CD4-positive, alpha-beta T cell (primary cell): ENCODE measurements around the gene CHMP2B. TPM values are rescaled to one million over a fixed set of nuclear protein-coding genes. Genes with fewer than 3 reads are reported as not detected.
"Not testable (repeated sequence)": the region's sequence is repeated elsewhere in the genome, so short reads cannot be mapped to it uniquely, and the experiment has no call there.

Experiments used
- ATAC-seq: fragments of 200-7000 bp; cut with Tn5 transposase; one replicate; pipeline ENCODE4 v1.10.0; 2022; ENCODE audit warnings: mild to moderate bottlenecking; ENCODE audit not compliant: poor library complexity
- CTCF ChIA-PET: fragments of 350-600 bp; sonication (Branson Sonifier 250); formaldehyde crosslinking; loops from one replicate; lab custom pipeline; 2021; ENCODE audit warnings: antibody characterized with exemption, inconsistent platforms; lab: Charles Lee
- POLR2A ChIA-PET: fragments of 350-600 bp; sonication (Branson Sonifier 250); formaldehyde crosslinking; loops from one replicate; lab custom pipeline; 2021; ENCODE audit warnings: antibody characterized with exemption, inconsistent platforms; lab: Charles Lee
- DNase-seq, 14 experiments: peaks; one replicate each; pipeline ENCODE4 v3.0.0-alpha.2; 2013 to 2020; ENCODE audit warnings: mixed read lengths in 2 of 14
- H3K27ac ChIP-seq, 2 donors: one replicate each; pipeline versions ENCODE4 v1.5.1 to v1.7.0; 2013; ENCODE audit warnings: low read length in 2 of 2, low read depth in 1 of 2, mild to moderate bottlenecking in 1 of 2
- H3K27me3 ChIP-seq, 2 experiments: 1 replicate in 1 of 2; 2 replicates in 1 of 2; pipeline versions ENCODE4 v1.6.1 to v1.7.0; 2013; ENCODE audit warnings: low read length in 2 of 2, control low read depth in 1 of 2, mild to moderate bottlenecking in 1 of 2, moderate library complexity in 1 of 2; ENCODE audit not compliant: insufficient read depth in 2 of 2, control insufficient read depth in 1 of 2
- H3K36me3 ChIP-seq: one replicate; pipeline ENCODE4 v1.6.1; 2013; ENCODE audit warnings: low read length, control low read depth; ENCODE audit not compliant: insufficient read depth
- H3K4me1 ChIP-seq: one replicate; pipeline ENCODE4 v1.6.1; 2013; ENCODE audit warnings: low read length, control low read depth; ENCODE audit not compliant: insufficient read depth
- H3K4me3 ChIP-seq: one replicate; pipeline ENCODE4 v1.5.1; 2013; ENCODE audit warnings: mild to moderate bottlenecking, low read length, moderate library complexity
- H3K9me3 ChIP-seq, 2 experiments: 1 replicate in 1 of 2; 2 replicates in 1 of 2; pipeline versions ENCODE4 v1.6.1 to v1.7.0; 2013; ENCODE audit warnings: low read length in 2 of 2, mild to moderate bottlenecking in 2 of 2, control low read depth in 1 of 2, moderate library complexity in 1 of 2; ENCODE audit not compliant: control insufficient read depth in 1 of 2, insufficient read depth in 1 of 2
- H3K27ac Mint-ChIP-seq: one replicate; pipeline ENCODE4 v1.8.0; 2020; ENCODE audit warnings: mixed read lengths
- H3K27me3 Mint-ChIP-seq: one replicate; pipeline ENCODE4 v1.8.0; 2021; ENCODE audit warnings: mixed read lengths
- H3K36me3 Mint-ChIP-seq: one replicate; pipeline ENCODE4 v1.8.0; 2021; ENCODE audit warnings: low read depth, mixed read lengths
- H3K4me1 Mint-ChIP-seq: one replicate; pipeline ENCODE4 v1.8.0; 2021; ENCODE audit warnings: low read depth, mixed read lengths
- H3K4me3 Mint-ChIP-seq: one replicate; pipeline ENCODE4 v1.8.0; 2020; ENCODE audit warnings: mild to moderate bottlenecking, mixed read lengths
- H3K9me3 Mint-ChIP-seq: one replicate; pipeline ENCODE4 v1.8.0; 2020; ENCODE audit warnings: mixed read lengths
- intact Hi-C, 2 experiments: fragments of 100-400 bp; cut with DNase I in 1 of 2; cut with micrococcal nuclease in 1 of 2; formaldehyde crosslinking; loops; one replicate each; pipeline versions ENCODE4 v1.15.1 to v1.9.0; 2023 to 2025; cut with DNase I, micrococcal nuclease
- microRNA-seq: library from miRNA; unstranded; fragments of <30 nt; microRNA quantifications from one replicate; pipeline ENCODE4 v1.2.0, GENCODE V29; 2021; ENCODE audit warnings: borderline microRNAs expressed, borderline replicate concordance
- total RNA-seq, 174 experiments: library from RNA in 2 of 174; stranded (reverse) in 2 of 174; gene quantifications; one replicate each; pipeline ENCODE4 v1.2.3 and lab custom pipeline; 2021 to 2026
- TF ChIP-seq, protein P1 (sequence below): fragments of 200-600 bp; IDR thresholded peaks from one replicate; pipeline ENCODE4 v1.8.0; 2022; ENCODE audit warnings: antibody characterized with exemption, mild to moderate bottlenecking

Gene CHMP2B
- total RNA-seq, 2 experiments from 2014 or later, result 24.7 to 31.5 TPM

DNA sequence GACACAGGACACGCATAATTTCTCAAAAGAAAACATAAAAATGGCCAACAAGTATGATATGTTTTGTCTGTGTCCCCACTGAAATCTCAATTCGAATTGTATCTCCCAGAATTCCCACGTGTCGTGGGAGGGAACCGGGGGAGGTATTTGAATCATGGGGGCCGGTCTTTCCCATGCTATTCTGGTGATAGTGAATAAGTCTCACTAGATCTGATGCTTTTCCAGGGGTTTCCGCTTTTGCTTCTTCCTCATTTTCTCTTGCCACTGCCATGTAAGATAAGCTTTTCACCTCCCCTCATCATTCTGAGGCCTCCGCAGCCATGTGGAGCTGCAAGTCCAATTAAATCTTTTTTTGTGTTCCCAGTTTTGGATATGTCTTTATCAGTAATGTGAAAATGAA is 61.3 kb downstream of the CHMP2B start:
- no peak overlapping the region for H3K4me3 Mint-ChIP-seq
- H3K9me3 ChIP-seq, result no peaks in the 10 kb centered on the region
- H3K27me3 Mint-ChIP-seq, result no peaks in the 10 kb centered on the region
- POLR2A ChIA-PET, result no interaction called here
- no peaks in the 10 kb centered on the region for H3K4me1 ChIP-seq
- H3K9me3 Mint-ChIP-seq, result no peaks in the 10 kb centered on the region
- TF ChIP-seq, protein P1, sequence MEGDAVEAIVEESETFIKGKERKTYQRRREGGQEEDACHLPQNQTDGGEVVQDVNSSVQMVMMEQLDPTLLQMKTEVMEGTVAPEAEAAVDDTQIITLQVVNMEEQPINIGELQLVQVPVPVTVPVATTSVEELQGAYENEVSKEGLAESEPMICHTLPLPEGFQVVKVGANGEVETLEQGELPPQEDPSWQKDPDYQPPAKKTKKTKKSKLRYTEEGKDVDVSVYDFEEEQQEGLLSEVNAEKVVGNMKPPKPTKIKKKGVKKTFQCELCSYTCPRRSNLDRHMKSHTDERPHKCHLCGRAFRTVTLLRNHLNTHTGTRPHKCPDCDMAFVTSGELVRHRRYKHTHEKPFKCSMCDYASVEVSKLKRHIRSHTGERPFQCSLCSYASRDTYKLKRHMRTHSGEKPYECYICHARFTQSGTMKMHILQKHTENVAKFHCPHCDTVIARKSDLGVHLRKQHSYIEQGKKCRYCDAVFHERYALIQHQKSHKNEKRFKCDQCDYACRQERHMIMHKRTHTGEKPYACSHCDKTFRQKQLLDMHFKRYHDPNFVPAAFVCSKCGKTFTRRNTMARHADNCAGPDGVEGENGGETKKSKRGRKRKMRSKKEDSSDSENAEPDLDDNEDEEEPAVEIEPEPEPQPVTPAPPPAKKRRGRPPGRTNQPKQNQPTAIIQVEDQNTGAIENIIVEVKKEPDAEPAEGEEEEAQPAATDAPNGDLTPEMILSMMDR, result no peak
- no peaks in the 10 kb centered on the region for H3K27me3 ChIP-seq
- ATAC-seq (no peak), DNase-seq (no peak)
- H3K27ac ChIP-seq, result no peak overlapping the region
- H3K27ac Mint-ChIP-seq, result no peak overlapping the region
- H3K36me3 Mint-ChIP-seq, result no peaks in the 10 kb centered on the region
- no peaks in the 10 kb centered on the region for H3K4me1 Mint-ChIP-seq
- H3K36me3 ChIP-seq, result no peaks in the 10 kb centered on the region
- CTCF ChIA-PET, result no interaction called here
- no peak overlapping the region for H3K4me3 ChIP-seq
- intact Hi-C loops, result no loop called here

DNA sequence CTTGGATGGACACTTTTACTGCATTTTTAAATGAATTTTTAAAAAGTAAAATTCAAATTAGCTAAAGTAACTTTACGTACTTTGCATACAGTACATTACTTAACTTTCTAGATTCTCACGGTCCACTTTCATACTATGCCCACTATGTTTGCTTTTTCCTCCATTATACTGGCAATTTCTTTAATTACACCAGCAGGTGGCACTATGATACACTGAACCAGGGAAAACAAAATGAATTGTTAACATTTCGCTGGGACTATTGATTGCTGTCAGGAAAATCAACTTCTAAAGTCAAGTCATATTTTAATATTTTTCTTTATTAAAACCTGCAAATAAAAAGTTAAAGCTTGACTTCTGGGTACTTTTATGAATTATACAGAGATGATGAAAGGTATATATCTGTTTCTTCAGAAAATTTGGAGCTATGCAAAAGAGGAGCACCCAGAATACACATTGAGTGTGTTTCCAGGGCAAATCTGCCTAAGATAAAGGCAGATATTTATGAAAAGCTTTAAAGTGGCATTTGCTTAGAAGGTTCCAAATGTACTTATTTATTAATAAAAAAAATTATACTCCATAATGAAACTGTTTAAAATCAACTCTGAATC is 71.1 kb downstream of the CHMP2B start:
- Histone ChIP-seq H3K36me3 (no peaks in the 10 kb centered on the region), H3K4me3 (no peak overlapping the region), H3K4me1 (no peaks in the 10 kb centered on the region), H3K27ac (no peak overlapping the region), H3K9me3 (no peaks in the 10 kb centered on the region), H3K27me3 (no peaks in the 10 kb centered on the region)
- no peaks in the 10 kb centered on the region for H3K36me3 Mint-ChIP-seq
- no peak overlapping the region for H3K27ac Mint-ChIP-seq
- TF ChIP-seq, protein P1, result peak; percentile 90
- ChIA-PET POLR2A (no interaction called here), CTCF (interaction anchor here (0.6 to 1.8 kb wide), 4 partner anchors 13 to 882 kb away, joined by 3 to 6 read pairs (median 4); no protein-coding TSS in a partner anchor)
- peaks cover 5% of the 10 kb centered on the region for H3K4me1 Mint-ChIP-seq
- H3K4me3 Mint-ChIP-seq, result no peak overlapping the region
- intact Hi-C loops, result loop anchor here (1.0 to 10.0 kb wide), 5 partner anchors 704 to 879 kb away; no protein-coding TSS in a partner anchor
- no peaks in the 10 kb centered on the region for H3K9me3 Mint-ChIP-seq
- no peaks in the 10 kb centered on the region for H3K27me3 Mint-ChIP-seq
- peak in 3 of 14 experiments; percentile 34 to 49 (median 45) for DNase-seq
- ATAC-seq, result peak; percentile 59

- H3K9me3 ChIP-seq, H3K4me3 ChIP-seq, H3K27ac ChIP-seq, intact Hi-C loops, H3K27me3 ChIP-seq, POLR2A ChIA-PET, H3K4me1 ChIP-seq, H3K36me3 Mint-ChIP-seq, H3K4me3 Mint-ChIP-seq, H3K9me3 Mint-ChIP-seq, H3K27ac Mint-ChIP-seq, ATAC-seq, H3K4me1 Mint-ChIP-seq, DNase-seq, CTCF ChIA-PET, H3K27me3 Mint-ChIP-seq, H3K36me3 ChIP-seq: not testable (repeated sequence)
Observed at GRCh38 chr3:87305031-87305430, 77.9 kb downstream of the CHMP2B start.

Small RNA genes within 50 kb of the gene (microRNA-seq; reads per million reads assigned to microRNA genes)
- not detected for gene MIR4795

Other genes with a start within 250 kb of the CHMP2B start
- not detected for gene VGLL3, start 236.2 kb upstream of the CHMP2B start, total RNA-seq
- not detected for gene POU1F1, start 49.3 kb downstream of the CHMP2B start, total RNA-seq